Large intestine (tissue), 3 donors: ENCODE results near the gene CDH23. TPM values are rescaled to one million over a fixed set of nuclear protein-coding genes. Genes with fewer than 3 reads are reported as not detected.
A peak's percentile ranks its signal among the peaks of the same experiment; 100 is the strongest.

ENCODE experiments used
- DNase-seq, 2 donors: peaks; one replicate each; pipeline versions ENCODE4 v3.0.0 to v3.0.0-alpha.2; 2013
- H3K27ac ChIP-seq: one replicate; pipeline ENCODE4 v1.5.1; 2013; ENCODE audit warnings: low read length
- H3K27me3 ChIP-seq: 2 replicates; pipeline ENCODE4 v1.6.1; 2013; ENCODE audit warnings: low read length; ENCODE audit not compliant: control insufficient read depth, insufficient read depth
- H3K36me3 ChIP-seq: 2 replicates; pipeline ENCODE4 v1.6.1; 2013; ENCODE audit warnings: low read length; ENCODE audit not compliant: control insufficient read depth, insufficient read depth
- H3K4me1 ChIP-seq: one replicate; pipeline ENCODE4 v1.6.1; 2013; ENCODE audit warnings: low read length; ENCODE audit not compliant: control insufficient read depth, insufficient read depth
- H3K4me3 ChIP-seq: one replicate; pipeline ENCODE4 v1.5.1; 2013; ENCODE audit warnings: low read length
- H3K9me3 ChIP-seq: one replicate; pipeline ENCODE4 v1.6.1; 2013; ENCODE audit warnings: mild to moderate bottlenecking, low read depth, low read length, moderate library complexity; ENCODE audit not compliant: control insufficient read depth
- WGBS: methylation state at CpG from one replicate; pipeline ENCODE4 v1.1.5; 2013; ENCODE audit warnings: low lambda C conversion rate; ENCODE audit not compliant: insufficient coverage; 5-methylcytosine and 5-hydroxymethylcytosine counted together
- polyA plus RNA-seq: library from polyadenylated mRNA; unstranded; fragments of 120-200 nt; gene quantifications from one replicate; pipeline ENCODE4 v1.2.1, GENCODE V29; 2013

The CDH23 gene
- polyA plus RNA-seq, 1 donor, result 1.7 TPM

DNA sequence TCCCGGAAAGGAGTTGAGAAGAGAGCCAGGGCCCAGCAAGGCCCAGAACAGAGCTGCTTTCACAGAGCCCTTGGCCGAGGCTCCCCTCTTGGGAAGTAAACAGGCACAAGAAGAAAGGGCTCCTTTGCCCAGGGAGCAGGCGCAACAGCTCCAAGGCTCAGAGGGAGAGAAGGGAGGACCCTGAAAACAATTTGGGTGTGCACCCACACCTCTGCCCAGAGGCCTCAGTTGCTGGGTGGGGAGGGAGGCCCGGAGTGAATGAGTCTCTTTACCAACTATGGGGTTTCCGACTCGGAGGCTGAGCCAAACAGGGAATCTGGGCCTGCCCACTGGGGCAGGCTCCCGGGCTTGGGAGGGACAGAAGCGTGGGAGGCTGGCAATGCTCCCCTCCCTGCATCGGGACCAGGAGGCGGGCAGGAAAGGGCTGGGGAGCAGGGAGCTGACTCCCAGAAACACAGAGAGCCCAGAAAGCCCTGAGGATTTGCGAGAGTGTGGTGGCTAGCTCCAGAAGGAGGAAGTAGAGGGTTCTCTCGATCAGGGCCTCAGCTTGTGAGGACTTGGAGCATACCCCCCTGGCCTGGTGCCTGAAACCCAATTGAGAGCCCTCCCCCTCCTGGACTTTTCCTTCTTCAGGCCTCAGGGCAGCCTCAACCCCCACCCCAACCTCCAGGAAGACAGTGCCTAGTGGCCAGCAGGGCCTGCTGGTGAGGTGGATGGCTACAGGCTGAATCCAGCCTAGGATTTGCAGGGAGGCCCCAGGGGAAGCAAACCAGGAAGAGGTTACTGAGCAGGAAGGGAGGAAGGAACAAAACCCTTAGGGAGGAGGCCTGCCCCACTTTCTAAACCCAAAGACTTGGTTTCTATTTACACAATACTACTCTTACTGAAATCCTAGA lies 316.7 kb downstream of the CDH23 start:
- no peaks in the 10 kb centered on the region for H3K27me3 ChIP-seq
- H3K9me3 ChIP-seq, result no peaks in the 10 kb centered on the region
- no peak overlapping the region for H3K4me3 ChIP-seq
- no peaks in the 10 kb centered on the region for H3K36me3 ChIP-seq
- H3K4me1 ChIP-seq, result peaks cover 21% of the 10 kb centered on the region
- WGBS, result no CpG with 5 or more reads among the region's 12 CpGs
- H3K27ac ChIP-seq, result peak overlapping the region; percentile 33
- DNase-seq, result peak in 1 of 2 donors; percentile 52

DNA sequence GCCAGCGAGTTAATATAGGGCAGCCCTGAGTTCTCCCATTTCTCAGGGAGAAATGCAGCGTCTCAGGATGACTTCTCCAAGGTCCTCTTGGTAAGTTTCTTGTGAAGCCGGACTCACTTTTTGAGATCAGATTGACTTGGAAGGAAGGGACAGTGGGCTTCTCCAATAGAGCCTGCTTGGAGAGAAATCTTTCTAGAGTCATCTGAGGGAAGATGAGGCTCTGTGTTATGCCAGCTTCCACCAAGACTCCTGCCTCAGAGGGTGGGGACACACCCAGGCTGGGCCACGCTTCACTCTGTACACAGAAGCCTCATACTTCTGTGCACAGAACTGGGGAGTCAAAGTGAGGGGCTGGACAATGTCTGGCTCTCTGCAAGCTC lies 317.3 kb downstream of the CDH23 start:
- no peaks in the 10 kb centered on the region for H3K27me3 ChIP-seq
- H3K36me3 ChIP-seq, result no peaks in the 10 kb centered on the region
- peaks cover 21% of the 10 kb centered on the region for H3K4me1 ChIP-seq
- no peak for DNase-seq
- no peak overlapping the region for H3K4me3 ChIP-seq
- H3K9me3 ChIP-seq, result no peaks in the 10 kb centered on the region
- peak overlapping the region; percentile 33 for H3K27ac ChIP-seq
- no CpG with 5 or more reads among the region's 4 CpGs for WGBS

DNA sequence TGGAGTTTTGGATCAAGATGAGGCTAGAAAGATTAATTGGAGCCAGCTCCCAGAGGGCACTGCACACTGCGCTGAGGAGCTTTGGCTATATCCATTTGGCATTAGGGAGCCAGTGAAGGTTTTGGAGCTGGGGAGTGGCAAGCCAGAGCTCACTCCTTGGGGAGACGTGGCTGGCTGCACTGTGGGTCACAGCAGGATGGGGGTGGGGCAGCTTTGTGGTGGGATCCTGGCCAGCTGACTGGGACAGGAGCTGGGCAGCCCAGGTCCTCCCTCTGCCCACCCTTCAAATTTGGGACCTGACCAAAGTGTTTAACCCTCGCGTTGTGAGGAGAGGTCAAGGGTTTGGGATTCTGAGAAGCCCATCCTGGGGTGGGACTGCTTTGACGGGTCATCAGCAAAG lies 317.9 kb downstream of the CDH23 start:
- WGBS, result no CpG with 5 or more reads among the region's 5 CpGs
- H3K9me3 ChIP-seq, result no peaks in the 10 kb centered on the region
- H3K36me3 ChIP-seq, result no peaks in the 10 kb centered on the region
- peaks cover 19% of the 10 kb centered on the region for H3K4me1 ChIP-seq
- no peak overlapping the region for H3K4me3 ChIP-seq
- no peak overlapping the region for H3K27ac ChIP-seq
- no peak for DNase-seq
- no peaks in the 10 kb centered on the region for H3K27me3 ChIP-seq

DNA sequence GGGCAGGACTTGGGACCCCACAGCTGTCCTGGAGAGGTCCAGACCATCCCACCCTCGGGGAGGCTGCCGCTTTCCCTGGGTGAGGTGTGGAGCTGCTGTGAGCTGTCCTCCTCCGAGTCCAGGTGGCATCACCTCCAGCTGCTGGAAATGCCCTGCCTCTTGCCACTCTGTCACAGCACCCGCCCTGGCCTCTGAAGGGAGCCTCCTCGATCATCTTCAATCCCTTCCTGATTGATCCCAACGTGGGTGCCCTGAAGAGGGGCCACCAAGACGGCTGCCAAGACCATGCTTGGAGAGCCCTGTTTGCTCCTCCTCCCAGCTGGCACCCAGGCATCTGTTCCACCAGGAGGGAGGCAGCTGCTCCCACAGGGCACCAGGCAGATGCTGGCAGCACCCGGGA lies 318.3 kb downstream of the CDH23 start:
- Histone ChIP-seq H3K9me3 (no peaks in the 10 kb centered on the region), H3K36me3 (no peaks in the 10 kb centered on the region), H3K27ac (no peak overlapping the region), H3K4me3 (no peak overlapping the region), H3K4me1 (peaks cover 19% of the 10 kb centered on the region), H3K27me3 (no peaks in the 10 kb centered on the region)
- DNase-seq, result no peak
- WGBS, result no CpG with 5 or more reads among the region's 8 CpGs

DNA sequence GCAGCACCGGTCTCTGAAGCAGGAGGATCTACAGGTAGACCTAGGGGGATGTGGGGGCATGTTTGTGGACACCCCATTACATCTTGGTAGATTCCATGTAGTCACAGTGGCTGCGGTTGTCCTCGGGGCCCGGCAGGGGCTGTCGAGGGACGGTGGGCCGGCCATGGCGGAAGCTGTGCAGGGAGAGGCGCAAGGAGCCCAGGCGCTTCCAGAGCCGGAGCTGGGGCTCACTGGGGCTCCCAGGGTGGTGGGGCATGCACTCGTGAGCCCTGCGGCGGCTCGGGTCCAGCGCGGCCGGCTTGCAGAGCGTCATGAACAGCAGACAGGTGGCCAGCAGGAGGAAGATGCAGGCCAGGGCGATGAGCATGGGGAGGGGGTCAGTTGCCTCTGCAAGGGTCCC lies 319.1 kb downstream of the CDH23 start:
- no peak overlapping the region for H3K27ac ChIP-seq
- no peak for DNase-seq
- no CpG with 5 or more reads among the region's 20 CpGs for WGBS
- peaks cover 22% of the 10 kb centered on the region for H3K4me1 ChIP-seq
- H3K9me3 ChIP-seq, result no peaks in the 10 kb centered on the region
- H3K36me3 ChIP-seq, result no peaks in the 10 kb centered on the region
- H3K27me3 ChIP-seq, result no peaks in the 10 kb centered on the region
- no peak overlapping the region for H3K4me3 ChIP-seq

DNA sequence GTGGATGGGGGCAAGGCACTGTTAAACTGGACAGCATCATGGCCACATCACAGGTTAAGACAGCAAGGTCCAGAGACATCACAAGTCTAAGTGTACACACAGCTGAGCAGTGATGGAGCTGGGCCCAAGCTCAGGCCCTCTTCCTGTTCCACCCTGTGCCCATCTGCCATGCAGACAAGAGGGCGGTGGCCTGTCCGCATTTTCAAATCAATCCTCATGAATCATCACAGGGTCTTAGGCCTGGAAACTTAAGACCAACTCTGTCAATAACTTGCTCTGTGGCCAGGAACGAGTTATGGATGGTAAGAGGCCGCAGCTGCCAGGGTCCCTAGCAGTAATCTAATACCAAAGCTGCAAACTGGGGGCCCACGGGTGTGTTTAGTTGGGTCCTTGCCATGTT lies 319.7 kb downstream of the CDH23 start:
- Histone ChIP-seq H3K4me1 (peaks cover 22% of the 10 kb centered on the region), H3K4me3 (no peak overlapping the region), H3K9me3 (no peaks in the 10 kb centered on the region), H3K27me3 (no peaks in the 10 kb centered on the region), H3K36me3 (no peaks in the 10 kb centered on the region), H3K27ac (no peak overlapping the region)
- no peak for DNase-seq
- 100% methylated on average over 2 of the region's 5 CpGs for WGBS

DNA sequence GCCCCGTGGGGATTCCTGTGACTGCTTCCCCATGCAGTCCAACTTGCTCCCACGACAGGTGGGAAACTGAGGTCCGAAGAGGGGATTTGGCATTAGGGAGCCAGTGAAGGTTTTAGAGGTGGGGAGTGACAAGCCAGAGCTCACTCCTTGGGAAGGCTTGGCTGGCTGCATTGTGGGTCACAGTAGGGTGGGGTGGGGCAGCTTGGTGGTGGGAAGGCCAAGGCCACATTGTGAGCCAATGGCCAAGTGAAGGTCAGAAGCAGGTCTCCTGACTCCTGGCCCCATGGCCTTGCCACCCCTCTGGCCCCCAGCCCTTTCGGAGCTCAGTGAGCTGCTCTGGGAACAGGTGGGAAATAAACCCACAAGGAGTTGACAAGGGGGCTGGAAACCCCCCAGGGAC lies 320.3 kb downstream of the CDH23 start:
- WGBS, result no CpG with 5 or more reads among the region's 4 CpGs
- H3K27ac ChIP-seq, result no peak overlapping the region
- no peaks in the 10 kb centered on the region for H3K36me3 ChIP-seq
- peaks cover 22% of the 10 kb centered on the region for H3K4me1 ChIP-seq
- H3K9me3 ChIP-seq, result no peaks in the 10 kb centered on the region
- no peak overlapping the region for H3K4me3 ChIP-seq
- DNase-seq, result no peak
- no peaks in the 10 kb centered on the region for H3K27me3 ChIP-seq

DNA sequence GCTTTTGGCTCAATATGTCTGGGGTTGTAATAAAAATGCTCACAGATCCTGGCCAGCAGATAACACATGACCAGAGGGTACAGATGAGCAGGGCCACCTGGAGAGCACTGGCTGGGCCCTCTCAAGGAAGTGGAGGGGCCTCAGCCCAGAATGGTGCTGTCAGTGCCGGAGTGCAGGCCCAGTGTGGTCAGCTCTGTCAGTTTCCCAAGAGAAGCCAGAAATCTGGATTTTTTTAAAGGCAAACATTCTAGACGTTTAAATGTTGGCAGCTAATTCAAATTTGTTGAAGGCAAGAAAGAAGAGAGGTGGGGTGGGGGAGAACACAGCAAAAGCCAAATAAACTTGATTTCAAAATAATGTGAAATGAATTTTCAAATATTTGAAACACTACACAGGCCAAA lies 320.8 kb downstream of the CDH23 start:
- no peak overlapping the region for H3K27ac ChIP-seq
- peaks cover 22% of the 10 kb centered on the region for H3K4me1 ChIP-seq

DNA sequence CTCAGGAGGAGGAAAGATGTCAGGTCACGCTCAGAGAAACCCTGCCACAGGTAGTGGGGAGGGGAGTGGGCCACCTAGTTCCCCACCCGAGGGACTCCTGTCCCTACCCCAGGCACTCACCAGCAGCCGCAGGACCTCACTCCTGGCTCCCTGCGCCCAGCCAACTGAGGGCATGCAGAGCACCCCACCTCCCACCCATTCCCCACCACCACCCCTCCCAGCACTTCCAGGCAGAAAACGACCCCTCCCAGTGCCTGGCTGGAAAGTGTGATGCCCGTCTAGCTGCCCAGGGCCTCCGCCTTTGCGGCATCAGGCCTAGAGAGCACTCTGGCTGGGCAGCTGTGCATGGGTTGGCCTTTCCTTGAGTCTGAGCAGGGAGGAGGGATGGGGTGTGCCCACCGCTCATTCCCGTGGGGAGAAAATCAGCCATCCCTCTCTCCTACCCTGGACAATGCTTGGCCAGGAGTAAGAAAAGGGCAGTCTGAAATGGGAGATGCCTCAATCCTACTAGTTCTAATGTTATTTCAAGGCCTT lies 321.5 kb downstream of the CDH23 start:
- Histone ChIP-seq H3K4me3 (no peak overlapping the region), H3K9me3 (no peaks in the 10 kb centered on the region), H3K4me1 (peaks cover 19% of the 10 kb centered on the region), H3K27ac (no peak overlapping the region), H3K36me3 (no peaks in the 10 kb centered on the region), H3K27me3 (no peaks in the 10 kb centered on the region)
- DNase-seq, result no peak
- no CpG with 5 or more reads among the region's 10 CpGs for WGBS

More for the DNA sequence above, 320.8 kb downstream of the CDH23 start:
- WGBS, result 60% methylated on average over 1 of the region's 2 CpGs
- Histone ChIP-seq H3K36me3 (no peaks in the 10 kb centered on the region), H3K4me3 (no peak overlapping the region), H3K9me3 (no peaks in the 10 kb centered on the region), H3K27me3 (no peaks in the 10 kb centered on the region)
- no peak for DNase-seq

DNA sequence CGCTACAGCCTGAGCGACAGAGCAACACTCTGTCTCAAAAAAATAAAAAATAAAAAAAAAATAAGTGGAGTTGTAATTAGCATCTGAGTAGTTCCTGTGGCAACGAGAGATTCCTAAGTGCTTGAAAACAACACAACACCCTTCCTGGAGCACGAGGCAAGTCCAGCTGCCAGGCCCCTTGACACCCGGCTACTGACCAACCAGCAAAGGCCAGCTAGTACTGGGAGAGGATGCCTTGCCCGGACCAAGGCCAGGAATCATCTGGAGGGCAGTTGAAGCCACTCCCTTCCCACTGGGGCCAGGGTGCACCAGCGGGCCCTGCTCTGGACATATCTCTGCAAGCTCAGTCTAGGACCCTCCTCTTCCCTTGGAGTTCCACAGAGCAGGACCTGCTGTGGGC lies 322.3 kb downstream of the CDH23 start:
- H3K27me3 ChIP-seq, result no peaks in the 10 kb centered on the region
- H3K4me3 ChIP-seq, result no peak overlapping the region
- peaks cover 11% of the 10 kb centered on the region for H3K4me1 ChIP-seq
- 88% methylated on average over 2 of the region's 7 CpGs for whole genome bisulfite sequencing
- H3K9me3 ChIP-seq, result no peaks in the 10 kb centered on the region
- H3K36me3 ChIP-seq, result no peaks in the 10 kb centered on the region
- DNase-seq, result no peak
- H3K27ac ChIP-seq, result no peak overlapping the region
